NCI-H2196 treated with DMSO at 0.1 percent for 48 hours (cell line): ENCODE results near the gene SCUBE2.
"Not testable (repeated sequence)": the region's sequence is repeated elsewhere in the genome, so short reads cannot be mapped to it uniquely, and the experiment has no call there.

Experiments used
- DNase-seq: peaks from one replicate; lab custom pipeline; 2025; ENCODE audit not compliant: unreplicated experiment; lab: John Stamatoyannopoulos, UW

The SCUBE2 gene

GRCh38 chr11:9014826-9015225 is 76.6 kb downstream of the SCUBE2 start:
- no peak for DNase-seq

- DNase-seq, result no peak
Measured at GRCh38 chr11:9013373-9013772, 78.0 kb downstream of the SCUBE2 start.

GRCh38 chr11:9009538-9009937 is 81.9 kb downstream of the SCUBE2 start:
- DNase-seq, result not testable (repeated sequence)

- no peak for DNase-seq
Measured at GRCh38 chr11:9008661-9009060, 82.7 kb downstream of the SCUBE2 start.

GRCh38 chr11:9008011-9008550 is 83.3 kb downstream of the SCUBE2 start:
- no peak for DNase-seq

- DNase-seq, result no peak
Measured at GRCh38 chr11:9005087-9005486, 86.3 kb downstream of the SCUBE2 start.

- no peak for DNase-seq
Measured at GRCh38 chr11:9004183-9004926, 87.0 kb downstream of the SCUBE2 start.

- DNase-seq, result peak; percentile 65
Measured at GRCh38 chr11:9003573-9004182, 87.7 kb downstream of the SCUBE2 start, which contains the start of gene NRIP3. Gene NRIP3, minus strand, starts transcription at chr11:9004001. Its CDS starts 66 bp downstream, at chr11:9003935.

- no peak for DNase-seq
Measured at GRCh38 chr11:9002920-9003572, 88.4 kb downstream of the SCUBE2 start.

GRCh38 chr11:9001736-9002135 is 89.7 kb downstream of the SCUBE2 start:
- no peak for DNase-seq

- DNase-seq, result no peak
Measured at GRCh38 chr11:8998017-8998416, 93.4 kb downstream of the SCUBE2 start.

GRCh38 chr11:8997451-8997850 is 93.9 kb downstream of the SCUBE2 start:
- DNase-seq, result no peak

GRCh38 chr11:8989453-8989852 is 101.9 kb downstream of the SCUBE2 start:
- no peak for DNase-seq

- DNase-seq, result no peak
Measured at GRCh38 chr11:8988329-8989234, 102.8 kb downstream of the SCUBE2 start.

- DNase-seq, result no peak
Measured at GRCh38 chr11:8987446-8987845, 104.0 kb downstream of the SCUBE2 start.

GRCh38 chr11:8986772-8987171 is 104.6 kb downstream of the SCUBE2 start:
- not testable (repeated sequence) for DNase-seq

GRCh38 chr11:8985462-8985861 is 105.9 kb downstream of the SCUBE2 start:
- DNase-seq, result no peak

GRCh38 chr11:8983552-8983951 is 107.8 kb downstream of the SCUBE2 start:
- DNase-seq, result no peak

GRCh38 chr11:8980485-8980884 is 110.9 kb downstream of the SCUBE2 start:
- DNase-seq, result no peak

GRCh38 chr11:8979365-8979764 is 112.0 kb downstream of the SCUBE2 start:
- DNase-seq, result not testable (repeated sequence)

GRCh38 chr11:8973121-8973520 is 118.3 kb downstream of the SCUBE2 start:
- no peak for DNase-seq
